HepG2 (cell line): Measurements from ENCODE around the gene CAPN9. TPM values are rescaled to one million over a fixed set of nuclear protein-coding genes. Genes with fewer than 3 reads are reported as not detected.

Source experiments
- FOXA3 ChIP-seq: IDR thresholded peaks from 2 replicates; pipeline ENCODE4 v1.6.1; 2016; ENCODE audit warnings: missing genetic modification reagents, missing compliant biosample characterization
- FOXJ3 ChIP-seq: sonication (generic); formaldehyde crosslinking; IDR thresholded peaks from 2 replicates; pipeline ENCODE4 v1.4.0; 2020; ENCODE audit warnings: missing genetic modification reagents, mild to moderate bottlenecking, borderline replicate concordance
- FOXP1 ChIP-seq, 2 experiments: fragments of 450-650 bp in 1 of 2; IDR thresholded peaks; 2 replicates each; pipeline ENCODE4 v1.6.1; 2017 to 2018; ENCODE audit warnings: antibody characterized with exemption in 1 of 2
- GRHL1 ChIP-seq: sonication (generic); formaldehyde crosslinking; conservative IDR thresholded peaks from 2 replicates; pipeline ENCODE4 v1.8.0; 2022; ENCODE audit warnings: missing genetic modification reagents
- HOXA5 ChIP-seq: sonication (generic); formaldehyde crosslinking; IDR thresholded peaks from 2 replicates; pipeline ENCODE4 v1.4.0; 2020; ENCODE audit warnings: missing genetic modification reagents
- IRF2 ChIP-seq: IDR thresholded peaks from 2 replicates; pipeline ENCODE4 v1.6.1; 2018; ENCODE audit warnings: missing genetic modification reagents, missing compliant biosample characterization
- JDP2 ChIP-seq: sonication (generic); formaldehyde crosslinking; IDR thresholded peaks from 2 replicates; pipeline ENCODE4 v1.8.1; 2022; ENCODE audit warnings: missing genetic modification reagents, borderline replicate concordance
- NR1H2 ChIP-seq: sonication (generic); formaldehyde crosslinking; IDR thresholded peaks from 2 replicates; pipeline ENCODE4 v1.8.1; 2022; ENCODE audit warnings: low read depth, missing genetic modification reagents, borderline replicate concordance
- PAXIP1 ChIP-seq: sonication (generic); formaldehyde crosslinking; conservative IDR thresholded peaks from 2 replicates; pipeline ENCODE4 v1.4.0; 2020; ENCODE audit warnings: mild to moderate bottlenecking, missing genetic modification reagents, moderate library complexity
- RARA ChIP-seq: IDR thresholded peaks from 2 replicates; pipeline ENCODE4 v1.6.1; 2016; ENCODE audit warnings: missing genetic modification reagents, missing compliant biosample characterization
- REL ChIP-seq: sonication (generic); formaldehyde crosslinking; conservative IDR thresholded peaks from 2 replicates; pipeline ENCODE4 v1.8.0; 2022; ENCODE audit warnings: mild to moderate bottlenecking, missing genetic modification reagents, moderate library complexity
- REXO4 ChIP-seq: sonication (generic); formaldehyde crosslinking; IDR thresholded peaks from 2 replicates; pipeline ENCODE4 v1.8.0; 2022; ENCODE audit warnings: missing genetic modification reagents, mild to moderate bottlenecking, borderline replicate concordance
- SALL2 ChIP-seq: sonication (generic); formaldehyde crosslinking; IDR thresholded peaks from 2 replicates; pipeline ENCODE4 v1.8.1; 2023; ENCODE audit warnings: mild to moderate bottlenecking, missing genetic modification reagents, inconsistent platforms
- SOX5 ChIP-seq: IDR thresholded peaks from 2 replicates; pipeline ENCODE4 v1.6.1; 2016; ENCODE audit warnings: borderline replicate concordance
- SRF ChIP-seq: IDR thresholded peaks from 2 replicates; pipeline ENCODE4 v1.6.1; 2011; ENCODE audit warnings: mild to moderate bottlenecking, low read depth, low read length, moderate library complexity
- ZMYM2 ChIP-seq: sonication (generic); formaldehyde crosslinking; IDR thresholded peaks from 2 replicates; pipeline ENCODE4 v1.8.0; 2022; ENCODE audit warnings: mild to moderate bottlenecking, missing genetic modification reagents
- ZNF138 ChIP-seq: sonication (generic); formaldehyde crosslinking; IDR thresholded peaks from 2 replicates; pipeline ENCODE4 v1.5.0; 2020; ENCODE audit warnings: mild to moderate bottlenecking, low read depth, missing genetic modification reagents
- ZNF256 ChIP-seq: sonication (generic); formaldehyde crosslinking; conservative IDR thresholded peaks from 2 replicates; pipeline ENCODE4 v1.4.0; 2020; ENCODE audit warnings: missing genetic modification reagents
- ZNF367 ChIP-seq: sonication (generic); formaldehyde crosslinking; IDR thresholded peaks from 2 replicates; pipeline ENCODE4 v1.4.0; 2020; ENCODE audit warnings: missing genetic modification reagents, borderline replicate concordance
- ZNF431 ChIP-seq: sonication (generic); formaldehyde crosslinking; IDR thresholded peaks from 2 replicates; pipeline ENCODE4 v1.9.0; 2022; ENCODE audit warnings: missing genetic modification reagents, low read depth, mild to moderate bottlenecking, borderline replicate concordance
- ZNF703 ChIP-seq: sonication (generic); formaldehyde crosslinking; IDR thresholded peaks from 2 replicates; pipeline ENCODE4 v1.5.1; 2020; ENCODE audit warnings: missing genetic modification reagents, mild to moderate bottlenecking, moderate library complexity, borderline replicate concordance
- polyA plus RNA-seq, 8 experiments: library from polyadenylated mRNA; depleted of rRNA in 3 of 8; stranded (reverse) in 7 of 8; unstranded in 1 of 8; fragments of >200 nt; fragmentation: Illumina TruSeq in 4 of 8; extraction: Trizol in 4 of 8; gene quantifications; 2 replicates each; pipeline versions ENCODE4 v1.2.1 to v1.2.3, GENCODE V29; 2011 to 2016; ENCODE audit warnings: low read depth in 4 of 8, missing spikeins in 1 of 8, mixed read lengths in 1 of 8; ENCODE audit not compliant: insufficient read depth in 1 of 8
- total RNA-seq, 5 experiments: library from RNA; depleted of rRNA; stranded (reverse); fragments of >200 nt; fragmentation: Illumina TruSeq; extraction: Trizol; gene quantifications; 2 replicates each; pipeline ENCODE4 v1.2.3, GENCODE V29; 2016; ENCODE audit warnings: low read depth in 1 of 5
- TF ChIP-seq, protein P1 (sequence below): sonication (generic); formaldehyde crosslinking; IDR thresholded peaks from 2 replicates; pipeline ENCODE4 v1.4.0; 2020; ENCODE audit warnings: missing genetic modification reagents

The CAPN9 gene
- total and polyA plus RNA-seq, 2 of the 13 experiments (the other 11 are each of a cell fraction or from before 2014, with no cell fraction given), result 0.04 to 0.31 TPM

DNA sequence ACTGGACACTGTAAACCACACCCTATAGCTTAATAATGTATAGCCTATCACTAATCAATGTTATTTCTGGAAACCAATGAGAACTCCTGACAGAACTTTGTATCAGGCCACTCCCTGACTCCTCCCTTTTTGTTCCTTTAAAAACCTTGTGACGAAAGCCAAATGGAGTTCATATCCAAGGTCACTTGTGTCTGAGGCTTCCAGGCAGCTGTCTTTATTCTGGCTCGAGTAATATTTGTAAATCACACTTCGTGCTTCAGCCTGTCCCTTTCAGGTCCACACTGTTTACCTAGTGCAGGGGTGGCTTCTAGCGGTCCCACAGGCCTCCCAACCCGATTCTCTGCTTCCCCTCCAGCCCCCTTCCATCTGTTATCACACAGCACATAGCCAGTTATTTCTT lies 16.2 kb upstream of the CAPN9 start (continued):
- peak; percentile 22; the same call in 1 of the 2 replicates for TF ChIP-seq PAXIP1
- TF ChIP-seq ZNF431, result no peak
- TF ChIP-seq, protein P1, sequence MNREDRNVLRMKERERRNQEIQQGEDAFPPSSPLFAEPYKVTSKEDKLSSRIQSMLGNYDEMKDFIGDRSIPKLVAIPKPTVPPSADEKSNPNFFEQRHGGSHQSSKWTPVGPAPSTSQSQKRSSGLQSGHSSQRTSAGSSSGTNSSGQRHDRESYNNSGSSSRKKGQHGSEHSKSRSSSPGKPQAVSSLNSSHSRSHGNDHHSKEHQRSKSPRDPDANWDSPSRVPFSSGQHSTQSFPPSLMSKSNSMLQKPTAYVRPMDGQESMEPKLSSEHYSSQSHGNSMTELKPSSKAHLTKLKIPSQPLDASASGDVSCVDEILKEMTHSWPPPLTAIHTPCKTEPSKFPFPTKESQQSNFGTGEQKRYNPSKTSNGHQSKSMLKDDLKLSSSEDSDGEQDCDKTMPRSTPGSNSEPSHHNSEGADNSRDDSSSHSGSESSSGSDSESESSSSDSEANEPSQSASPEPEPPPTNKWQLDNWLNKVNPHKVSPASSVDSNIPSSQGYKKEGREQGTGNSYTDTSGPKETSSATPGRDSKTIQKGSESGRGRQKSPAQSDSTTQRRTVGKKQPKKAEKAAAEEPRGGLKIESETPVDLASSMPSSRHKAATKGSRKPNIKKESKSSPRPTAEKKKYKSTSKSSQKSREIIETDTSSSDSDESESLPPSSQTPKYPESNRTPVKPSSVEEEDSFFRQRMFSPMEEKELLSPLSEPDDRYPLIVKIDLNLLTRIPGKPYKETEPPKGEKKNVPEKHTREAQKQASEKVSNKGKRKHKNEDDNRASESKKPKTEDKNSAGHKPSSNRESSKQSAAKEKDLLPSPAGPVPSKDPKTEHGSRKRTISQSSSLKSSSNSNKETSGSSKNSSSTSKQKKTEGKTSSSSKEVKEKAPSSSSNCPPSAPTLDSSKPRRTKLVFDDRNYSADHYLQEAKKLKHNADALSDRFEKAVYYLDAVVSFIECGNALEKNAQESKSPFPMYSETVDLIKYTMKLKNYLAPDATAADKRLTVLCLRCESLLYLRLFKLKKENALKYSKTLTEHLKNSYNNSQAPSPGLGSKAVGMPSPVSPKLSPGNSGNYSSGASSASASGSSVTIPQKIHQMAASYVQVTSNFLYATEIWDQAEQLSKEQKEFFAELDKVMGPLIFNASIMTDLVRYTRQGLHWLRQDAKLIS (CRISPR knock-in tag), result no peak
- TF ChIP-seq SOX5 (CRISPR knock-in tag), result peak; percentile 33; the same call in 1 of the 2 replicates
- TF ChIP-seq ZNF367, result no peak
- TF ChIP-seq HOXA5 (CRISPR knock-in tag), result no peak
- no peak for TF ChIP-seq ZNF138 (CRISPR knock-in tag)
- TF ChIP-seq RARA (CRISPR knock-in tag), result peak; percentile 71
- TF ChIP-seq JDP2 (CRISPR knock-in tag), result no peak
- no peak for TF ChIP-seq NR1H2 (CRISPR knock-in tag)
- no peak for TF ChIP-seq ZNF703 (CRISPR knock-in tag)
- TF ChIP-seq GRHL1 (CRISPR knock-in tag), result no peak
- TF ChIP-seq SRF, result no peak
- TF ChIP-seq IRF2, result no peak
- peak; percentile 64 for TF ChIP-seq FOXA3 (CRISPR knock-in tag)
- no peak for TF ChIP-seq ZNF256 (CRISPR knock-in tag)
- no peak for TF ChIP-seq ZMYM2 (CRISPR knock-in tag)
- no peak for TF ChIP-seq REL (CRISPR knock-in tag)
- TF ChIP-seq REXO4 (CRISPR knock-in tag), result no peak
- 0 out of 2 replicates have a peak, but pooled peaks have one; percentile 28 for TF ChIP-seq FOXJ3 (CRISPR knock-in tag)
- TF ChIP-seq SALL2 (CRISPR knock-in tag), result no peak
- no peak for TF ChIP-seq FOXP1 (IDR thresholded peaks at IDR 0.05)
- TF ChIP-seq FOXP1 (CRISPR knock-in tag; IDR thresholded peaks at IDR 0.05), result 0 out of 2 replicates have a peak, but pooled peaks have one; percentile 25
